Neuronal stem cell (in vitro differentiated cells): Measurements from ENCODE around the gene LPAR3.

ENCODE experiments used
- DNase-seq: peaks from one replicate; pipeline ENCODE4 v3.0.0-alpha.2; 2013; ENCODE audit warnings: low spot score
- H2AFZ ChIP-seq: one replicate; pipeline ENCODE4 v1.6.1; 2013; ENCODE audit warnings: mild to moderate bottlenecking, low read length, inconsistent platforms
- H2AK5ac ChIP-seq: 2 replicates; pipeline ENCODE4 v1.6.1; 2013; ENCODE audit warnings: low read depth, mild to moderate bottlenecking, inconsistent platforms, low read length, moderate library complexity, mixed read lengths
- H2BK120ac ChIP-seq: 2 replicates; pipeline ENCODE4 v1.6.1; 2013; ENCODE audit warnings: low read depth, mild to moderate bottlenecking, inconsistent platforms, low read length, moderate library complexity, mixed read lengths
- H2BK12ac ChIP-seq: one replicate; pipeline ENCODE4 v1.6.1; 2013; ENCODE audit warnings: low read length, inconsistent platforms
- H2BK15ac ChIP-seq: 2 replicates; pipeline ENCODE4 v1.6.1; 2013; ENCODE audit warnings: mild to moderate bottlenecking, low read length, inconsistent platforms, mixed read lengths
- H2BK5ac ChIP-seq: one replicate; pipeline ENCODE4 v1.6.1; 2013; ENCODE audit warnings: inconsistent platforms, mild to moderate bottlenecking, low read length, moderate library complexity
- H3K14ac ChIP-seq: one replicate; pipeline ENCODE4 v1.6.1; 2013; ENCODE audit warnings: low read length, inconsistent platforms
- H3K18ac ChIP-seq: 2 replicates; pipeline ENCODE4 v1.6.1; 2013; ENCODE audit warnings: low read length, inconsistent platforms
- H3K23ac ChIP-seq: 2 replicates; pipeline ENCODE4 v1.6.1; 2013; ENCODE audit warnings: low read depth, mild to moderate bottlenecking, mixed read lengths, low read length, inconsistent platforms; ENCODE audit not compliant: poor library complexity
- H3K27ac ChIP-seq: replicated peaks from 3 replicates; pipeline ENCODE4 v1.5.1; 2013; ENCODE audit warnings: low read length, inconsistent platforms
- H3K27me3 ChIP-seq, 3 experiments: 2 replicates each; pipeline ENCODE4 v1.6.1; 2013; ENCODE audit warnings: low read length in 3 of 3, mild to moderate bottlenecking in 2 of 3, inconsistent platforms in 1 of 3, low read depth in 1 of 3, mixed read lengths in 1 of 3, moderate library complexity in 1 of 3; ENCODE audit not compliant: control insufficient read depth in 3 of 3, insufficient read depth in 3 of 3
- H3K36me3 ChIP-seq, 2 donors: replicated peaks in 1 of 2; 2 replicates each; pipeline ENCODE4 v1.6.1; 2013; ENCODE audit warnings: low read length in 2 of 2; ENCODE audit not compliant: control insufficient read depth in 2 of 2, insufficient read depth in 2 of 2
- H3K4ac ChIP-seq: 2 replicates; pipeline ENCODE4 v1.6.1; 2013; ENCODE audit warnings: inconsistent platforms, mild to moderate bottlenecking, low read length, moderate library complexity
- H3K4me1 ChIP-seq, 2 donors: 1 replicate in 1 of 2; 2 replicates in 1 of 2; pipeline ENCODE4 v1.6.1; 2013; ENCODE audit warnings: low read length in 2 of 2, low read depth in 1 of 2; ENCODE audit not compliant: control insufficient read depth in 2 of 2, insufficient read depth in 1 of 2
- H3K4me2 ChIP-seq: one replicate; pipeline ENCODE4 v1.6.1; 2013; ENCODE audit warnings: mild to moderate bottlenecking, low read length, inconsistent platforms; ENCODE audit not compliant: insufficient read depth, poor library complexity, severe bottlenecking
- H3K4me3 ChIP-seq, 2 donors: 2 replicates each; pipeline ENCODE4 v1.5.1; 2013; ENCODE audit warnings: low read length in 2 of 2, mild to moderate bottlenecking in 2 of 2, inconsistent platforms in 1 of 2, moderate library complexity in 1 of 2
- H3K79me1 ChIP-seq: one replicate; pipeline ENCODE4 v1.6.1; 2013; ENCODE audit warnings: low read depth, mild to moderate bottlenecking, inconsistent platforms, low read length, moderate library complexity
- H3K9ac ChIP-seq: one replicate; pipeline ENCODE4 v1.6.1; 2013; ENCODE audit warnings: mild to moderate bottlenecking, low read depth, low read length, inconsistent platforms; ENCODE audit not compliant: poor library complexity
- H3K9me3 ChIP-seq, 2 donors: replicated peaks in 1 of 2; 2 replicates each; pipeline versions ENCODE3 to v1.6.1; 2013; ENCODE audit warnings: low read length in 2 of 2, mild to moderate bottlenecking in 2 of 2, inconsistent platforms in 1 of 2, low read depth in 1 of 2, mixed read lengths in 1 of 2, moderate library complexity in 1 of 2; ENCODE audit not compliant: control insufficient read depth in 2 of 2, insufficient read depth in 1 of 2
- H4K8ac ChIP-seq: one replicate; pipeline ENCODE4 v1.6.1; 2013; ENCODE audit warnings: low read depth, mild to moderate bottlenecking, inconsistent platforms, low read length, moderate library complexity
- H4K91ac ChIP-seq: one replicate; pipeline ENCODE4 v1.6.1; 2013; ENCODE audit warnings: low read length, low read depth, mild to moderate bottlenecking, inconsistent platforms; ENCODE audit not compliant: poor library complexity
- WGBS, 2 donors: extraction: QIAGEN DNeasy Blood & Tissue Kit; methylation state at CpG; one replicate each; pipeline ENCODE4 v1.1.7; 2013; ENCODE audit warnings: missing lambda C conversion rate in 2 of 2, mixed read lengths in 1 of 2; ENCODE audit not compliant: insufficient read length in 2 of 2, insufficient replicate concordance in 1 of 2; ENCODE audit errors: extremely low coverage in 2 of 2; 5-methylcytosine and 5-hydroxymethylcytosine counted together

LPAR3 gene

DNA sequence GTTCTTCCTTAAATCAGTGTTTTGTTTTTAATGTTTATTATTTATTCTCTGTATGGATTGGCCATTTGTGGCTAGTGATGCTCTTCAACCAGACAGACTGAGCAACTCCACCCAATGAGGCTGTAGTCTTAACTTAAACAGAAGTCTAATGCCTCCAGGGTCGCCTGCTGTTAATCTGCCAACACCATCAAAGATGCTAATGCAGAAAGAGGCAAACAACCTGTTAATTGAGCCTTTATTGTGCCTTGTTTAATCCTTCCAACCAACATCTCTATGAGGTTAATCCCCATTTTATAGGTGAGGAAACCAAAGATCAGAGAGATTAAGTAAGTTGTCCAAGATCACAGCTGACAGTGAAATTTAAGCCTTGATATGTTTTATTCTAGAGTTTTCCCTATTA lies 123.4 kb downstream of the LPAR3 start:
- no peak overlapping the region for H3K23ac ChIP-seq
- H3K18ac ChIP-seq = no peak overlapping the region
- H2AK5ac ChIP-seq = no peak overlapping the region
- H3K4ac ChIP-seq = no peak overlapping the region
- no peaks in the 10 kb centered on the region for H3K79me1 ChIP-seq
- H4K91ac ChIP-seq = no peak overlapping the region
- no peaks in the 10 kb centered on the region for H3K27me3 ChIP-seq
- H2BK12ac ChIP-seq = no peak overlapping the region
- H3K4me3 ChIP-seq = no peak overlapping the region
- H2BK15ac ChIP-seq = no peak overlapping the region
- H2AFZ ChIP-seq = no peak overlapping the region
- H3K4me1 ChIP-seq = no peaks in the 10 kb centered on the region
- H2BK5ac ChIP-seq = no peak overlapping the region
- H3K36me3 ChIP-seq = no peaks in the 10 kb centered on the region
- WGBS, 2 donors = no CpG with 5 or more reads among the region's 1 CpG
- no peak for DNase-seq
- no peak overlapping the region for H3K27ac ChIP-seq
- H3K4me2 ChIP-seq = no peak overlapping the region
- H3K9ac ChIP-seq = no peak overlapping the region
- no peak overlapping the region for H3K14ac ChIP-seq
- no peak overlapping the region for H4K8ac ChIP-seq
- H3K9me3 ChIP-seq = no peaks in the 10 kb centered on the region
- H2BK120ac ChIP-seq = no peak overlapping the region

GRCh38 chr1:84768634-84769033 lies 124.4 kb downstream of the LPAR3 start:
- no peak for DNase-seq
- no peak overlapping the region for H2BK5ac ChIP-seq
- no peak overlapping the region for H2BK120ac ChIP-seq
- no peak overlapping the region for H2AK5ac ChIP-seq
- no peak overlapping the region for H2BK12ac ChIP-seq
- H3K4me1 ChIP-seq = no peaks in the 10 kb centered on the region
- H3K79me1 ChIP-seq = no peaks in the 10 kb centered on the region
- H4K91ac ChIP-seq = no peak overlapping the region
- no peaks in the 10 kb centered on the region for H3K36me3 ChIP-seq
- no peak overlapping the region for H3K18ac ChIP-seq
- H2AFZ ChIP-seq = no peak overlapping the region
- H3K9ac ChIP-seq = no peak overlapping the region
- no peaks in the 10 kb centered on the region for H3K9me3 ChIP-seq
- H2BK15ac ChIP-seq = no peak overlapping the region
- H3K4me3 ChIP-seq = no peak overlapping the region
- H3K27ac ChIP-seq = no peak overlapping the region
- H3K23ac ChIP-seq = no peak overlapping the region
- H3K4ac ChIP-seq = no peak overlapping the region
- H3K27me3 ChIP-seq = no peaks in the 10 kb centered on the region
- H3K14ac ChIP-seq = no peak overlapping the region
- no peak overlapping the region for H3K4me2 ChIP-seq
- no peak overlapping the region for H4K8ac ChIP-seq

- H2AFZ ChIP-seq = no peak overlapping the region
- H3K4me3 ChIP-seq = no peak overlapping the region
- H3K36me3 ChIP-seq = no peaks in the 10 kb centered on the region
Measured at GRCh38 chr1:84763912-84764680, 128.9 kb downstream of the LPAR3 start.

GRCh38 chr1:84762664-84763063 lies 130.3 kb downstream of the LPAR3 start:
- Histone ChIP-seq H3K18ac (no peak overlapping the region), H4K8ac (no peak overlapping the region), H3K4ac (no peak overlapping the region), H4K91ac (no peak overlapping the region), H2BK5ac (no peak overlapping the region), H3K79me1 (no peaks in the 10 kb centered on the region), H2BK120ac (no peak overlapping the region), H2BK15ac (no peak overlapping the region), H2AFZ (no peak overlapping the region), H3K23ac (no peak overlapping the region), H2AK5ac (no peak overlapping the region), H3K4me2 (no peak overlapping the region), H3K36me3 (no peaks in the 10 kb centered on the region), H3K9me3 (no peaks in the 10 kb centered on the region), H2BK12ac (no peak overlapping the region), H3K27ac (no peak overlapping the region), H3K14ac (no peak overlapping the region), H3K9ac (no peak overlapping the region), H3K27me3 (no peaks in the 10 kb centered on the region), H3K4me1 (peaks cover 0 to 2% of the 10 kb centered on the region in 2 donors), H3K4me3 (no peak overlapping the region)
- DNase-seq = no peak
- WGBS, 2 donors = no CpG with 5 or more reads among the region's 5 CpGs

More at GRCh38 chr1:84763912-84764680, 128.9 kb downstream of the LPAR3 start:
- H2BK15ac ChIP-seq = no peak overlapping the region
- no peak overlapping the region for H3K4ac ChIP-seq
- H3K27me3 ChIP-seq = no peaks in the 10 kb centered on the region
- no peak overlapping the region for H3K9ac ChIP-seq
- H3K4me2 ChIP-seq = peak overlapping the region; percentile 44
- H3K18ac ChIP-seq = no peak overlapping the region
- no peak overlapping the region for H3K23ac ChIP-seq
- H3K79me1 ChIP-seq = no peaks in the 10 kb centered on the region
- H3K14ac ChIP-seq = no peak overlapping the region
- H4K8ac ChIP-seq = no peak overlapping the region
- no peak overlapping the region for H2BK5ac ChIP-seq
- WGBS, 2 donors = no CpG with 5 or more reads among the region's 13 CpGs
- no peak overlapping the region for H2AK5ac ChIP-seq
- no peak overlapping the region for H4K91ac ChIP-seq
- DNase-seq = no peak
- no peak overlapping the region for H3K27ac ChIP-seq
- no peaks in the 10 kb centered on the region for H3K9me3 ChIP-seq
- H2BK120ac ChIP-seq = no peak overlapping the region
- no peak overlapping the region for H2BK12ac ChIP-seq
- peaks cover 0 to under 1% of the 10 kb centered on the region in 2 donors for H3K4me1 ChIP-seq
